ENCODE data around the gene MOV10L1.

Gene MOV10L1

GRCh38 chr22:50053861-50054260 is 35.9 kb upstream of the MOV10L1 start:
- H3K4me2 ChIP-seq (ENCODE audit: low read length) = peak overlapping the region; percentile 10; the same call in 1 of the 2 replicates
- H3K9me2 ChIP-seq (ENCODE audit: low read depth, low read length) = no peaks in the 10 kb centered on the region
- no peaks in the 10 kb centered on the region for H3K79me2 ChIP-seq (ENCODE audit: insufficient read depth, low read length)
- no peaks in the 10 kb centered on the region; the same call in 1 of the 2 replicates for H3K27me3 ChIP-seq (ENCODE audit: insufficient read depth, low read length)
- H3K27ac ChIP-seq (ENCODE audit: low read depth, low read length, poor library complexity, severe bottlenecking) = peak overlapping the region; percentile 84
- H3F3A ChIP-seq (ENCODE audit: insufficient read depth, low read length) = no peaks in the 10 kb centered on the region
- TF ChIP-seq CTCF (IDR thresholded peaks at IDR 0.05; ENCODE audit: low read length) (no peak), EZH2 (IDR thresholded peaks at IDR 0.05; ENCODE audit: borderline replicate concordance, low read length) (no peak)
- H3K4me1 ChIP-seq (ENCODE audit: insufficient read depth, low read length, severe bottlenecking) = peaks cover 36% of the 10 kb centered on the region
- no peak overlapping the region for H2AFZ ChIP-seq (ENCODE audit: low read length)
- H3K4me3 ChIP-seq (ENCODE audit: low read depth, low read length, poor library complexity, severe bottlenecking) = peak overlapping the region; percentile 32
- no peak overlapping the region; the same call in 1 of the 2 replicates for H3K9ac ChIP-seq (ENCODE audit: low read length)
- no peaks in the 10 kb centered on the region for H4K20me1 ChIP-seq (ENCODE audit: insufficient read depth, low read length)
- peaks cover 11% of the 10 kb centered on the region for H3K9me3 ChIP-seq (ENCODE audit: low read length)
- no peaks in the 10 kb centered on the region for H3K36me3 ChIP-seq (ENCODE audit: insufficient read depth, low read length)

DNA sequence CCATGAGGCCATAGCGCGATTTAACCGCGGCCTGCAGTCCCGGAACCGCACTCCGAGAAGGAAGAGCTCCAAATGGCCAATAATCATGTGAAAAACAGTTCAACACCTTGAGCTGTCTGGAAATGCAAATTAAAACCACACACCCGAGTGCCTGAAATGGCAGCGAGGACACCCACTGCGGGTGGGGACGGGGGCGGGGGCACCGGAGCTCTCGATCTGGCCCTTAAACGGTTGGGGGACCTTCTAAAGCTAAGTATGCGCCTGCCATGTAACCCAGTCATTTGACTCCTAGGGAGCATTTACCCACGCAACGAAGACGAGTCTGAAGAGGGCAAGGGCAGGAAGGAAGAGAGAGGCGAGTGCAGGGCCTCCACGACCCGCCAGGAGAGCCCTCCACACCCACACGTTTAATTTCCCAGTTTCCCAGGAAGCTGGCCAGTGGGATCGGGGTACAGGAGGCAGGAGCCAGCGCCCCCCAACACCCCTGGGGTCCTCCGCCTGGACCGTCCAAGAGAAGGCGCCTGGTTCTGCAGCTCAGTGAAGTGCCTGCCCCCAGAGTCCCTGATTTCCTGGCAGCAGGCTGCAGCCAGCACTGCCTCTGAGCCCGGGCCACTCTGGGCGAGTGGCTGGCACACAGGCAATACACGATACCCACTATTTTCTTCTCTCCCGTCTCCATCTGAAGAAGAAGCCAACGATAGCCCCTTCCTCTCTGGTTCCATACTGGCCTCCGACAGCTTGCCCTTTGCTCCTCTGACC is 33.4 kb upstream of the MOV10L1 start:
- H3K4me2 ChIP-seq (ENCODE audit: low read length) = peak overlapping the region; percentile 52
- no peaks in the 10 kb centered on the region for H3K36me3 ChIP-seq (ENCODE audit: insufficient read depth, low read length)
- no peaks in the 10 kb centered on the region for H3F3A ChIP-seq (ENCODE audit: insufficient read depth, low read length)
- H3K27ac ChIP-seq (ENCODE audit: low read depth, low read length, poor library complexity, severe bottlenecking) = peak overlapping the region; percentile 79
- H3K79me2 ChIP-seq (ENCODE audit: insufficient read depth, low read length) = no peaks in the 10 kb centered on the region
- no peaks in the 10 kb centered on the region; the same call in 1 of the 2 replicates for H3K27me3 ChIP-seq (ENCODE audit: insufficient read depth, low read length)
- no peak for TF ChIP-seq EZH2 (IDR thresholded peaks at IDR 0.05; ENCODE audit: borderline replicate concordance, low read length)
- no peak; the same call in 1 of the 2 replicates for TF ChIP-seq CTCF (IDR thresholded peaks at IDR 0.05; ENCODE audit: low read length)
- no peak overlapping the region for H2AFZ ChIP-seq (ENCODE audit: low read length)
- no peaks in the 10 kb centered on the region for H4K20me1 ChIP-seq (ENCODE audit: insufficient read depth, low read length)
- peak overlapping the region; percentile 61; the same call in 1 of the 2 replicates for H3K9ac ChIP-seq (ENCODE audit: low read length)
- no peaks in the 10 kb centered on the region for H3K9me2 ChIP-seq (ENCODE audit: low read depth, low read length)
- H3K9me3 ChIP-seq (ENCODE audit: low read length) = peaks cover 11% of the 10 kb centered on the region
- H3K4me1 ChIP-seq (ENCODE audit: insufficient read depth, low read length, severe bottlenecking) = peaks cover 47% of the 10 kb centered on the region
- H3K4me3 ChIP-seq (ENCODE audit: low read depth, low read length, poor library complexity, severe bottlenecking) = peak overlapping the region; percentile 40

GRCh38 chr22:50057278-50058060 is 32.3 kb upstream of the MOV10L1 start:
- peaks cover 47% of the 10 kb centered on the region for H3K4me1 ChIP-seq (ENCODE audit: insufficient read depth, low read length, severe bottlenecking)
- no peak overlapping the region for H3K4me2 ChIP-seq (ENCODE audit: low read length)
- H3K9me2 ChIP-seq (ENCODE audit: low read depth, low read length) = no peaks in the 10 kb centered on the region
- H3K9ac ChIP-seq (ENCODE audit: low read length) = no peak overlapping the region
- no peak overlapping the region for H2AFZ ChIP-seq (ENCODE audit: low read length)
- H3K79me2 ChIP-seq (ENCODE audit: insufficient read depth, low read length) = no peaks in the 10 kb centered on the region
- peaks cover 5% of the 10 kb centered on the region for H3K9me3 ChIP-seq (ENCODE audit: low read length)
- no peak overlapping the region for H3K4me3 ChIP-seq (ENCODE audit: low read depth, low read length, poor library complexity, severe bottlenecking)
- no peak overlapping the region for H3K27ac ChIP-seq (ENCODE audit: low read depth, low read length, poor library complexity, severe bottlenecking)
- H4K20me1 ChIP-seq (ENCODE audit: insufficient read depth, low read length) = no peaks in the 10 kb centered on the region
- no peaks in the 10 kb centered on the region for H3K27me3 ChIP-seq (ENCODE audit: insufficient read depth, low read length)
- TF ChIP-seq EZH2 (IDR thresholded peaks at IDR 0.05; ENCODE audit: borderline replicate concordance, low read length) (no peak), CTCF (IDR thresholded peaks at IDR 0.05; ENCODE audit: low read length) (no peak)
- no peaks in the 10 kb centered on the region for H3F3A ChIP-seq (ENCODE audit: insufficient read depth, low read length)
- H3K36me3 ChIP-seq (ENCODE audit: insufficient read depth, low read length) = no peaks in the 10 kb centered on the region
